ENCODE results near the gene MCM7. TPM values are rescaled to one million over a fixed set of nuclear protein-coding genes. Genes with fewer than 3 reads are reported as not detected.
"Not testable (repeated sequence)": the region's sequence is repeated elsewhere in the genome, so short reads cannot be mapped to it uniquely, and the experiment has no call there.

The MCM7 gene
- total RNA-seq (2014; rRNA removed; shearing (Covaris generic)) = 350 and 387 TPM in 2 replicates
- polyA plus RNA-seq (2015; cell fraction: cytosol; rRNA removed) = 177 and 201 TPM in 2 replicates
- 442 and 450 TPM in 2 replicates for polyA plus RNA-seq (2015; cell fraction: nucleus; rRNA removed)

- peak; percentile 99 for DNase-seq (ENCODE audit: low read depth)
These were observed at the start of gene MCM7, which contains the start of gene AP4M1 for GRCh38 chr7:100101016-100101862. Gene MCM7, minus strand, starts transcription at chr7:100101397. Its CDS starts 103 bp downstream, at chr7:100101294. Gene AP4M1, plus strand, starts transcription at chr7:100101643. Its CDS starts 72 bp downstream, at chr7:100101715.

GRCh38 chr7:100148559-100149328, 47.5 kb upstream of the MCM7 start, which contains the start of gene LAMTOR4:
Gene LAMTOR4, plus strand, starts transcription at chr7:100148918. Its CDS starts 55 bp downstream, at chr7:100148973.
- DNase-seq (ENCODE audit: low read depth) = peak; percentile 99

DNA sequence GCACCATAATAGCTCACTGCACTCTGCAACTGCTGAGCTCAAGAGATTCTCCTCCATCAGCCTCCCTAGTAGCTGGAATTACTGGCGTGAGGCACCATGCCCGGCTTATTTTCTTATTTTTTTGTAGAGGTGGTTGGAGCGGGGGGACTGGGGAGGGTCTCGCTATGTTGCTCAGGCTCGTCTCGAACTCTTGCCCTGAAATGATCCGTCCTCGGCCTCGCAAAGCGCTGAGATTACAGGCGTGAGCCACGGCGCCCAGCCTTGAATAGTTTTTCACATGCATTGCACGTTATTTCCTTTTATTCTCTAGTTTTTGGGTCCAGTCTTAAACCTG, 47.0 kb upstream of the MCM7 start:
- no peak for DNase-seq (ENCODE audit: low read depth)

GRCh38 chr7:100147278-100147677, 46.1 kb upstream of the MCM7 start:
- DNase-seq (ENCODE audit: low read depth) = no peak

GRCh38 chr7:100146350-100146749, 45.2 kb upstream of the MCM7 start:
- DNase-seq (ENCODE audit: low read depth) = not testable (repeated sequence)

DNA sequence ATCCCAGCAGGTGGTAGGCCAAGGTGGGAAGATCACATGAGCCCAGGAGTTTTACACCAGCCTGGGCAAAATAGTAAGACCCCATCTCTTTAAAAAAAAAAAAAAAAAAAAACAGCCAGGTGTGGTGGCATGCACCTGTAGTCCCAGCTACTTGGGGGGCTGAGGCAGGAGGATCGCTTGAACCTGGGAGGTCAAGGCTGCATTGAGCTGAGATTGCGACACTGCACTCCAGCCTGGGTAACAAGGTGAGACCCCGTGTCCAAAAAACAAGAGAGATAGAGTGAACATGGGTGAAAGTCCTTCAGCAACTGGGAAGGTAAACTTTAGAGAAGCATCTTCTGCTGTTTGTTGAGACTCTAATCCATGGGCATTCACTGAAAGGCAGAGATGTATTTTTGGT, 41.3 kb upstream of the MCM7 start:
- no peak for DNase-seq (ENCODE audit: low read depth)

GRCh38 chr7:100141555-100141949, 40.4 kb upstream of the MCM7 start:
- no peak for DNase-seq (ENCODE audit: low read depth)

DNA sequence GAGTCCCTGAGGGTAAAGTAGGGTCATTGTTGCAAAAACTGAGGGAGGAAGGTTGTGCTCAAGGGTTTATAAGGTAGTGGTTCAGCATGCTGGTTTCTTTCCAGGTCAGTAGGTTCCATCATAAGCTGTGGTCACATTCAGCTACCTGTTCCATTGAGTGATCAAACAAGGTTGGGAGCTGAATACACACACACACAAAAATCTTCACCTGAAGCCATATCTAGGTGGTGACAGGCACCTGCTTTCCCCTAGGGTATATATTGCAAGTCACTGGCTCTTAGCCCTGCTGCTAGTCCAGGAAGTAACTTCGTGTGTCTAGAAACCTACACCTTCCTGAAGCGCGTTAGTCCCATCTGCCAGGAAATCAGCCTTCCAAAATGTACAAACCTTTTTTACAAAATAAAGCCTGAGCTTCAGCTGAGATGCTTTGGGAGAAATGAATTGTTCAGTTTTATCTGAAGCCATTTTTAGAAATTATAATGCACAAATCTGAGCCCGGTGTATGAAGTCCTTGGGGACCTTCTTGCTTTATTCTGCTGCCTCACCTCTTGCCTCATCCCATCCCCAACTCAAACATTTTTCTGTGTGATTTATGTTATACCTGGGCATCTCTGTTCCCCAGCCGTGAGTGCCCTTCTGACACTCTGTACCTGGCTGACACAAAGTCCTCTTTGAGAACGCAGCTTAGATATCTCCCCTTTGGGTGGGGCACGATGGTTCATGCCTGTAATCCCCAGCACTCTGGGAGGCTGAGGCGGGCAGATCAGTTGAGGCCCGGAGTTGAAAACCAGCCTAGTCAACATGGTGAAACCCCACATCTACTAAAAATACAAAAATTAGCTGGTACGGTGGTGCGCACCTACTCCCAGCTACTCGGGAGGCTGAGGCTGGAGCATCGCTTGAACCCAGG, 36.9 kb upstream of the MCM7 start:
- DNase-seq (ENCODE audit: low read depth) = no peak

GRCh38 chr7:100132697-100133151, 31.5 kb upstream of the MCM7 start:
- peak; percentile 65 for DNase-seq (ENCODE audit: low read depth)

- DNase-seq (ENCODE audit: low read depth) = no peak
These were observed 30.9 kb upstream of the MCM7 start for GRCh38 chr7:100132126-100132525.

DNA sequence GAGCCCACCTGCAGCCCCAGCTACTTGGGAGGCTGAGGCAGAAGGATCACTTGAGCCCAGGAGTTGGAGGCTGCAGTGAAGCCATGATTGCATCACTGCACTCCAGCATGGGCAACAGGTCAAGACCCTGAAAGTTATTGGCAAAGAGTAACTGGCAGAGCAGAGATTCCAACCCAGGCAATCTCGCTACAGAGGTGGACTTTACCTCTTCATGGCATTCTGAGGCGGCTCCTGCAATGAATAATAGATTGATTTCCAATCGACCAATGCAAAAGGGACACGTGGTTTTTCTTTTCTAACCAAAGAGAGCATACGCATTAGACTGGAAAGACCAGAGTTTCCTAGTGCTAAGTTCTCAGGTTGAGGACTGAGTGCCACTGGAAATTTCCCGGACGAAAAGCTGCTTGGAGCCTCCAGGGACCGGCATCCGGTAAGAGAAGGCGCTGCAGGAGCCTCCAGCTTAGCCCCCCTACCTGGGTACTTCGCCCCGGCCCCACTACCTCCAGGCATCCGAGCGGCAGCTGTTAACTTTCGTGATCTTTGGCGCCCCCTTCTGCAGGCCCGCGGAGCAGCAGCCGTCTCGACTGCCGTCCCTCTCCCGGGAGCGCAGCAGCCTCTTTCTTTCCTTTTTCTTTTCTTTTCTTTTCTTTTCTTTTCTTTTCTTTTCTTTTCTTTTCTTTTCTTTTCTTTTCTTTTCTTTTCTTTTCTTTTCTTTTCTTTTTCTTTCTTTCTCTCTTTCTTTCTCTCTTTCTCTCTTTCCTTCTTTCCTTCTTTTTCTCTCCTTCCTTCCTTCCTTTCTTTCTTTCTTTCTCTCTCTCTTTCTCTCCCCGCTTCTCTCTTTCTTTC, 29.6 kb upstream of the MCM7 start:
- DNase-seq (ENCODE audit: low read depth) = peak; percentile 46

DNA sequence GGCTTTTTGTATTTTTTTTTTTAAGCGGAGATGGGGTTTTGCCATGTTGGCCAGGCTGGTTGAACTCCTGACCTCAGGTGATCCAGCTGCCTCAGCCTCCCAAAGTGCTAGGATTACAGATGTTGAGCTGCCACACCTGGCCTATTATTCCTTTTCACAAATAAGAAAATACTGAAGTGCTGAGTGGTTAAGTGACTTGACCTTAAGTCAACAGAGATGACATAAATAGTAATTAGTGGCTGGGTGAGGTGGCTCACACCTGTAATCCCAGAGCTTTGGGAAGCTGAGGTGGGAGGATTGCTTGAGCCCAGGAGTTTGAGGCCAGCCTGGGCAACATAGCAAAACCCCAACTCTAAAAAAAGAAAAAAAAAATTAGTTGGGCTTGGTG, 29.0 kb upstream of the MCM7 start:
- DNase-seq (ENCODE audit: low read depth) = not testable (repeated sequence)

DNA sequence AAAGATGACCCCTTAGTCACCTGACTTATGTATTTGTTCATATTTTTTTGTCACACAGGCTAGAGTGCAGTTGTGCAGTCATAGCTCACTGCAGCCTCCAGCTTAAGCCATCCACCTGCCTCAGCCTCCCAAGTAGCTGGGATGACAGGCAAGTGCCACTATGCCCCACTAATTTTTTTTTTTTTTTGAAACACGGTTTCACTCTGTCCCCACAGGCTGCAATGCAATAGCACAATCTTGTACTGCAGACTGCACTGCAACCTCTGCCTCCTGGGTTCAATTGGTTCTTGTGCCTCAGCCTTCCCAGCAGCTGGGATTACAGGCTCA, 27.4 kb upstream of the MCM7 start:
- no peak for DNase-seq (ENCODE audit: low read depth)

GRCh38 chr7:100127866-100128636, 26.9 kb upstream of the MCM7 start:
- DNase-seq (ENCODE audit: low read depth) = no peak

- peak; percentile 73 for DNase-seq (ENCODE audit: low read depth)
These were observed 26.0 kb upstream of the MCM7 start, which contains the start of gene MBLAC1 for GRCh38 chr7:100126931-100127865. Gene MBLAC1, plus strand, starts transcription at chr7:100126967. Its CDS starts 429 bp downstream, at chr7:100127396.

DNA sequence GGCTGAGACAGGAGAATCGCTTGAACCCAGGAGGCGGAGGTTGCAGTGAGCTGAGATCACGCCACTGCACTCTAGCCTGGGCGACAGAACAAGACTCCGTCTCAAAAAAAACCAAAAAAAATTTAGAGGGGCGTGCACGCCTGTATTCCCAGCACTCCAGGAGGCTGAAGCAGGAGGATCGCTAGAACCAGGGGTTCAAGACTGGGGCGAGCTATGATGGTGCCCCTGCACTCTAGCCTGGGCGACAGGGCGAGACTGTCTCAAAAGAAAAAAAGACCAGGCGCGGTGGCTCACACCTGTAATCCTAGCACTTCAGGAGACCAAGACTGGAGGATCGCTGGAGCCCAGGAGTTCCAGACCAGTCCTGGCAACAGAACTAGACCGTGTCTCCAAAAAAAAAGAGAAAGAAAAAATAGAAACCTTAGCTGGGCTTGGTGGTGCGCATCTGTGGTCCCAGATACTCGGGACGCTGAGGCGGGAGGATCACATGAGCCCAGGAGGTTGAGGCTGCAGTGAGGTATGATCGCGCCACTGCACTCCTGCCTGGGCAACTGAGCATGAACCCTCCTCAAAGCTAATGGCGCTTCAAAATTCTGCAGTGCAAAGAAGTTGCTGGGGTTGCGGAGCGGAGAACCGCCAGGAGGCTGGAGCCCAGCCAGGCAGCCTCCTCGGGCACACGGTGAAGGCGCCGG, 25.2 kb upstream of the MCM7 start:
- no peak for DNase-seq (ENCODE audit: low read depth)

Measured in HT1080 (cell line).